Erythroblast (primary cell): ENCODE measurements around the gene DIPK1C.

Source experiments
- GATA1 ChIP-seq: IDR thresholded peaks from 2 replicates; pipeline ENCODE4 v1.6.1; 2011; ENCODE audit warnings: low read depth, mild to moderate bottlenecking, control low read depth, low read length, moderate library complexity
- POLR2A ChIP-seq: IDR thresholded peaks from 2 replicates; pipeline ENCODE4 v1.6.1; 2011; ENCODE audit warnings: mild to moderate bottlenecking, low read length

- TF ChIP-seq POLR2A (no peak), GATA1 (no peak)
Observed at GRCh38 chr18:74436158-74436769, 20.8 kb downstream of the DIPK1C start.
